ENCODE data around the gene ZNF507. TPM values are rescaled to one million over a fixed set of nuclear protein-coding genes. Genes with fewer than 3 reads are reported as not detected.

ZNF507 gene
- total and polyA plus RNA-seq, 2 experiments from 2014 or later = 4.6 to 10.2 TPM

- TF ChIP-seq, protein P1, sequence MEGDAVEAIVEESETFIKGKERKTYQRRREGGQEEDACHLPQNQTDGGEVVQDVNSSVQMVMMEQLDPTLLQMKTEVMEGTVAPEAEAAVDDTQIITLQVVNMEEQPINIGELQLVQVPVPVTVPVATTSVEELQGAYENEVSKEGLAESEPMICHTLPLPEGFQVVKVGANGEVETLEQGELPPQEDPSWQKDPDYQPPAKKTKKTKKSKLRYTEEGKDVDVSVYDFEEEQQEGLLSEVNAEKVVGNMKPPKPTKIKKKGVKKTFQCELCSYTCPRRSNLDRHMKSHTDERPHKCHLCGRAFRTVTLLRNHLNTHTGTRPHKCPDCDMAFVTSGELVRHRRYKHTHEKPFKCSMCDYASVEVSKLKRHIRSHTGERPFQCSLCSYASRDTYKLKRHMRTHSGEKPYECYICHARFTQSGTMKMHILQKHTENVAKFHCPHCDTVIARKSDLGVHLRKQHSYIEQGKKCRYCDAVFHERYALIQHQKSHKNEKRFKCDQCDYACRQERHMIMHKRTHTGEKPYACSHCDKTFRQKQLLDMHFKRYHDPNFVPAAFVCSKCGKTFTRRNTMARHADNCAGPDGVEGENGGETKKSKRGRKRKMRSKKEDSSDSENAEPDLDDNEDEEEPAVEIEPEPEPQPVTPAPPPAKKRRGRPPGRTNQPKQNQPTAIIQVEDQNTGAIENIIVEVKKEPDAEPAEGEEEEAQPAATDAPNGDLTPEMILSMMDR (IDR thresholded peaks at IDR 0.05; ENCODE audit: low read depth, low read length) = no peak
- peaks cover 51% of the 10 kb centered on the region for H3K36me3 ChIP-seq
- H3K27me3 ChIP-seq = no peaks in the 10 kb centered on the region
- DNase-seq (ENCODE audit: low read depth in 1 of 2, low spot score in 1 of 2) = no peak
- H3K4me1 ChIP-seq (ENCODE audit: low read depth) = no peaks in the 10 kb centered on the region
- H3K9me3 ChIP-seq (ENCODE audit: low read depth) = no peaks in the 10 kb centered on the region
- H3K4me3 ChIP-seq = no peak overlapping the region
- no peak overlapping the region for H3K27ac ChIP-seq
These were observed 16.9 kb downstream of the ZNF507 start for GRCh38 chr19:32362318-32362691.

GRCh38 chr19:32363175-32363574 lies 17.8 kb downstream of the ZNF507 start:
- H3K4me3 ChIP-seq = no peak overlapping the region
- H3K27ac ChIP-seq = no peak overlapping the region
- H3K36me3 ChIP-seq = peaks cover 42% of the 10 kb centered on the region
- peak in 1 of 2 donors; percentile 75 for DNase-seq (ENCODE audit: low read depth in 1 of 2, low spot score in 1 of 2)
- no peaks in the 10 kb centered on the region for H3K27me3 ChIP-seq
- TF ChIP-seq, protein P1 (IDR thresholded peaks at IDR 0.05; ENCODE audit: low read depth, low read length) = no peak
- no peaks in the 10 kb centered on the region for H3K9me3 ChIP-seq (ENCODE audit: low read depth)
- H3K4me1 ChIP-seq (ENCODE audit: low read depth) = no peaks in the 10 kb centered on the region

DNA sequence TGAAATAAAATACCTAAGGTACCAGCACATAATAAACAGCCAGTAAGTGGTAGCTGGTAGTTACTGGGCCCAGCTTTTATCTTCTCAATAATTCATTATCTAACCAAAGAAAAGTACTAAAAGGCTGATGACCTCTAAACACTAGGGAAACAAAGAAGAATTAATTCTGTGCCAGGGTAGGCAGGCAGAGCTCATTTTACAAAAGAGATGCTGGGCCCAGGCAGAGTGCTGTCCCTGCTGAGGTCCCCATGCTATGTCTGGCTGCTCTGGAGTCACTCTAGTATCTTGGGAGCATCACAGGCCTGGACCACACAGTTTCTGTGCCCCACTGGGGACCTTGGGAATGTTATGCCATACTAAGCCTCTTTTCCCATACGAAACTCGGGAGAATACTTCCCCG lies 18.2 kb downstream of the ZNF507 start:
- DNase-seq (ENCODE audit: low read depth in 1 of 2, low spot score in 1 of 2) = no peak
- TF ChIP-seq, protein P1 (IDR thresholded peaks at IDR 0.05; ENCODE audit: low read depth, low read length) = no peak

DNA sequence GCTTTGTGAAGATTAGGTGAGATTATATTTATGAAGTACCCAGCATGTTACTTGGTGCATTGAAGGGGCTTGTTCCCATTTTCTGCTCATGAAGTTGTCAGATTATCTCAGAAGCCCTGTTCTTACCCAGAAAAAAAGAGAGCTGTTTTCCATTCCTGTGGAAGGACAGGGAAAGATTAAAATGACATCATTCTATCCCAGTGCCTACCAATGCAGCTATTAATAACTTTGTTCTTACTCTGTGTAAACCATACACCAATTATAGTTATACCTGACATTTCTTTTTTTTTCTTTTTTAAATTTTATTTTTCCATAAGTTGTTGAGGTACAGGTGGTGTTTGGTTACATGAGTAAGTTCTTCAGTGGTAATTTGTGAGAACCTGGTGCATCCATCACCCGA lies 18.6 kb downstream of the ZNF507 start:
- H3K36me3 ChIP-seq = peaks cover 35% of the 10 kb centered on the region
- TF ChIP-seq, protein P1 (IDR thresholded peaks at IDR 0.05; ENCODE audit: low read depth, low read length) = no peak
- no peaks in the 10 kb centered on the region for H3K27me3 ChIP-seq
- H3K9me3 ChIP-seq (ENCODE audit: low read depth) = no peaks in the 10 kb centered on the region
- H3K27ac ChIP-seq = peak overlapping the region; percentile 17
- no peaks in the 10 kb centered on the region for H3K4me1 ChIP-seq (ENCODE audit: low read depth)
- no peak overlapping the region for H3K4me3 ChIP-seq
- DNase-seq (ENCODE audit: low read depth in 1 of 2, low spot score in 1 of 2) = no peak

More for the DNA sequence above, 18.2 kb downstream of the ZNF507 start:
- Histone ChIP-seq H3K4me1 (ENCODE audit: low read depth) (no peaks in the 10 kb centered on the region), H3K27me3 (no peaks in the 10 kb centered on the region), H3K9me3 (ENCODE audit: low read depth) (no peaks in the 10 kb centered on the region), H3K36me3 (peaks cover 38% of the 10 kb centered on the region), H3K4me3 (no peak overlapping the region), H3K27ac (peak overlapping the region; percentile 17)

DNA sequence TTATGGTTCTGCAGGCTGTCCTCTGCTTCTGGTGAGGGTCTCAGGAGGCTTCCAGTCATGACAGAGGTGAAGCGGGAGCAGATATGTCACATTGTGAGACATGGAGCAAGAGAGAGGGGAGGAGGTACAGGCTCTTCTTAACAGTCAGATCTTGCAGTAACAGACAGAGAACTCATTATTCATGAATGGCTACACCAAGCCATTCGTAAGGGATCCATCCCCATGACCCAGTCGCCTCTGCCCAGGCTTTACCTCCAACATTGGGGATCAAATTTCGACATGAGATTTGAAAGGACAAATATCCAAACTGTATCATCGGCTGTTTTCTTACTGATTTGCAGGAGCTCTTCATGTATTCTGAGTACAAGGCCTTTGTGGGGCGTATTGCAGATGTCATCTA lies 21.7 kb downstream of the ZNF507 start:
- DNase-seq (ENCODE audit: low read depth in 1 of 2, low spot score in 1 of 2) = no peak
- TF ChIP-seq, protein P1 (IDR thresholded peaks at IDR 0.05; ENCODE audit: low read depth, low read length) = no peak
- H3K4me3 ChIP-seq = no peak overlapping the region
- no peaks in the 10 kb centered on the region for H3K9me3 ChIP-seq (ENCODE audit: low read depth)
- peaks cover 12% of the 10 kb centered on the region for H3K36me3 ChIP-seq
- H3K4me1 ChIP-seq (ENCODE audit: low read depth) = no peaks in the 10 kb centered on the region
- H3K27me3 ChIP-seq = no peaks in the 10 kb centered on the region
- no peak overlapping the region for H3K27ac ChIP-seq
